GM19395 (cell line): ENCODE results near the gene NDUFA8.

Experiments used
- ATAC-seq: cut with Tn5 transposase; IDR thresholded peaks from one replicate; pipeline ENCODE4 v1.9.1; 2021; ENCODE audit warnings: mild to moderate bottlenecking, moderate library complexity; ENCODE audit not compliant: unreplicated experiment

Gene NDUFA8

GRCh38 chr9:122159026-122159924 is at the start of gene NDUFA8, which contains the start of gene MORN5:
NDUFA8 (minus strand) TSS chr9:122159779; CDS start chr9:122159677, 102 bp downstream.
MORN5 (plus strand) TSS chr9:122159908; CDS start chr9:122159973, 65 bp downstream.
- ATAC-seq: peak; percentile 92

GRCh38 chr9:122207096-122207495 is 47.5 kb upstream of the NDUFA8 start:
- no peak for ATAC-seq

GRCh38 chr9:122206118-122207046 is 46.8 kb upstream of the NDUFA8 start:
- ATAC-seq: no peak

- no peak for ATAC-seq
Measured at GRCh38 chr9:122205176-122205575, 45.6 kb upstream of the NDUFA8 start.

- ATAC-seq: no peak
Measured at GRCh38 chr9:122204491-122204890, 44.9 kb upstream of the NDUFA8 start.

GRCh38 chr9:122204055-122204454 is 44.5 kb upstream of the NDUFA8 start:
- no peak for ATAC-seq

- no peak for ATAC-seq
Measured at GRCh38 chr9:122202111-122202510, 42.5 kb upstream of the NDUFA8 start.

- no peak for ATAC-seq
Measured at GRCh38 chr9:122201641-122202040, 42.1 kb upstream of the NDUFA8 start.

GRCh38 chr9:122200960-122201595 is 41.5 kb upstream of the NDUFA8 start:
- no peak for ATAC-seq

GRCh38 chr9:122197882-122198281 is 38.3 kb upstream of the NDUFA8 start:
- ATAC-seq: no peak

- no peak for ATAC-seq
Measured at GRCh38 chr9:122197426-122197825, 37.8 kb upstream of the NDUFA8 start.

GRCh38 chr9:122195875-122196274 is 36.3 kb upstream of the NDUFA8 start:
- no peak for ATAC-seq

GRCh38 chr9:122193651-122194050 is 34.1 kb upstream of the NDUFA8 start:
- no peak for ATAC-seq

GRCh38 chr9:122192914-122193525 is 33.4 kb upstream of the NDUFA8 start:
- ATAC-seq: no peak

- ATAC-seq: no peak
Measured at GRCh38 chr9:122192261-122192875, 32.8 kb upstream of the NDUFA8 start.

- no peak for ATAC-seq
Measured at GRCh38 chr9:122191584-122191983, 32.0 kb upstream of the NDUFA8 start.

- no peak for ATAC-seq
Measured at GRCh38 chr9:122190597-122191381, 31.2 kb upstream of the NDUFA8 start.

- ATAC-seq: no peak
Measured at GRCh38 chr9:122188369-122188768, 28.8 kb upstream of the NDUFA8 start.

GRCh38 chr9:122186777-122187470 is 27.3 kb upstream of the NDUFA8 start:
- no peak for ATAC-seq
